Activated naive CD8-positive, alpha-beta T cell treated with anti-CD3 and anti-CD28 coated beads, Interleukin-2, amount 50 U/mL, for 24 hours (primary cell): Measurements from ENCODE around the gene ITPKC.
"Not testable (repeated sequence)": the region's sequence is repeated elsewhere in the genome, so short reads cannot be mapped to it uniquely, and the experiment has no call there.

ENCODE experiments used
- ATAC-seq: fragments of 150-1000 bp; cut with Tn5 transposase; one replicate; pipeline ENCODE4 v1.10.0; 2021
- DNase-seq: peaks from one replicate; pipeline ENCODE4 v3.0.0; 2021
- H3K27ac Mint-ChIP-seq: one replicate; pipeline ENCODE4 v1.8.0; 2021; ENCODE audit warnings: mild to moderate bottlenecking, mixed read lengths
- H3K27me3 Mint-ChIP-seq: one replicate; pipeline ENCODE4 v1.8.0; 2021; ENCODE audit warnings: mixed read lengths
- H3K36me3 Mint-ChIP-seq: one replicate; pipeline ENCODE4 v1.8.0; 2021; ENCODE audit warnings: low read depth, mixed read lengths
- H3K4me1 Mint-ChIP-seq: one replicate; pipeline ENCODE4 v1.8.0; 2021; ENCODE audit warnings: mixed read lengths
- H3K4me3 Mint-ChIP-seq: one replicate; pipeline ENCODE4 v1.8.0; 2021; ENCODE audit warnings: mild to moderate bottlenecking, moderate library complexity, mixed read lengths
- H3K9me3 Mint-ChIP-seq: one replicate; pipeline ENCODE4 v1.8.0; 2021; ENCODE audit warnings: mixed read lengths

ITPKC gene

DNA sequence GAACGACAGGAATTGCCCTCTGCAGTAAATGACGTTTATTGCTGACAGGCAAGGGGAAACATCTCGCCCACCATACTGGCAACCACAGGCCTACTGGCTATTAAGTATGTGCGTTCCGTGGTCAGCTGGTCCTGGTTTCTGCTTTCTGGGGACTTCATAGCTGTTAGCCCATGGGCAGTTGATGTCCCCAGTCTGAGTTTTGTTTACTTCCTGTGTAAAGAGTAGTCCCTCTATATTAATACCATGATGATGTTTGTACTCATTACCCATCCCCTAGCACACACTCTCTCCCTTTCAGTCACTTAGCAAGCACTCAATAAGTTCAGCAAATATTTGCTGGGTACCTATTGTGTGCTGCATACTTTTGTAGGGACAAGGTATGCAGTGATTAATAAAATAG lies 52.0 kb downstream of the ITPKC start:
- H3K9me3 Mint-ChIP-seq = peaks cover 4% of the 10 kb centered on the region
- ATAC-seq = no peak
- no peaks in the 10 kb centered on the region for H3K27me3 Mint-ChIP-seq
- H3K4me1 Mint-ChIP-seq = peaks cover 33% of the 10 kb centered on the region
- DNase-seq = no peak
- peaks cover 45% of the 10 kb centered on the region for H3K36me3 Mint-ChIP-seq
- peak overlapping the region; percentile 8 for H3K27ac Mint-ChIP-seq
- H3K4me3 Mint-ChIP-seq = no peak overlapping the region

DNA sequence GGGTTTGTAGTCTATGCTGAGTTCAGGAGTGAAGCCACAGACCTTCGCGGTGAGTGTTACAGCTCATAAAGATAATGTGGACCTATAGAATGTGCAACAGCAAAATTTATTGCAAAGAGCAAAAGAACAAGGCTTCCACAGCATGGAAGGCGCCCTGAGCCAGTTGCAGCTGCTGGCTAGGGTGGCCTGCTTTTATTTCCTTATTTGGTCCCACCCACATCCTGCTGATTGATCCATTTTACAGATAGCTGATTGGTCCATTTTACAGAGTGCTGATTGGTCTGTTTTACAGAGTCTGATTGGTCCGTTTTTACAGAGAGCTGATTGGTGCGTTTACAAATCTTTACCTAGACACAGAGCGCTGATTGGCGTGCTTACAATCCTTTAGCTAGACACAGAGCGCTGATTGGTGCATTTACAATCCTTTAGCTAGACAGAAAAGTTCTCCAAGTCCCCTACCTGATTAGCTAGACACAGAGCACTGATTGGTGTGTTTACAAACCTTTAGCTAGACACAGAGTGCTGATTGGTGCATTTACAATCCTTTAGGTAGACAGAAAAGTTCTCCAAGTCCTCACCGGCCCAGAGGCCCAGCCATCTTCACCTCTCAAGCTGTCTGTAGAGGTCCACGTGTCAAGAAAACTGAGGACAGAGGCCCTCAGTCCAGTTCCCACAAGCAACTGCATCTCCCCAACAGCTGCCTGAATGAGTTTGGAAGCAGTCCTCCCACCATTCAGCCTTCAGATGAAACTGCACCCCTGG lies 54.4 kb downstream of the ITPKC start:
- not testable (repeated sequence) for H3K27me3 Mint-ChIP-seq, DNase-seq, H3K4me3 Mint-ChIP-seq, ATAC-seq, H3K9me3 Mint-ChIP-seq
- Mint-ChIP-seq H3K27ac (peak overlapping the region; percentile 7), H3K4me1 (peaks cover 26% of the 10 kb centered on the region), H3K36me3 (peaks cover 24% of the 10 kb centered on the region)

- peak within 1 kb of the TSS; percentile 12 for H3K4me3 Mint-ChIP-seq
- H3K27ac Mint-ChIP-seq = no peak within 1 kb of the TSS
- no peaks in the 10 kb centered on the region for H3K27me3 Mint-ChIP-seq
- peaks cover 11% of the 10 kb centered on the region for H3K36me3 Mint-ChIP-seq
- no peak for ATAC-seq
- DNase-seq = no peak
- H3K9me3 Mint-ChIP-seq = peaks cover 4% of the 10 kb centered on the region
- peaks cover 52% of the 10 kb centered on the region for H3K4me1 Mint-ChIP-seq
Measured at GRCh38 chr19:40774916-40775631, 58.2 kb downstream of the ITPKC start, which contains the start of gene MIA. Gene MIA (plus strand): TSS chr19:40775521. CDS start chr19:40775543, 22 bp downstream.

DNA sequence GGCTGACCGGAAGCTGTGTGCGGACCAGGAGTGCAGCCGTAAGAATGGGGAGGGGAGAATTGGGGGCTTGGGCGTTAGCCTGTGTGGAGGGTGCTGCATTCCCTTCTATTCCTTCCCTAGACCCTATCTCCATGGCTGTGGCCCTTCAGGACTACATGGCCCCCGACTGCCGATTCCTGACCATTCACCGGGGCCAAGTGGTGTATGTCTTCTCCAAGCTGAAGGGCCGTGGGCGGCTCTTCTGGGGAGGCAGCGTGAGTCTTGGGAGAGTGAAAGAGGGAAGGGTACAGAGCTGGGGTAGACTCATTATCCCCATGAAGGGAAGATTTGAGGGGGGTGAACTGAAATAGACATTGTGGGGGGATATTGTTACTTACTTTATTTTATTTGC lies 58.7 kb downstream of the ITPKC start:
- DNase-seq = no peak
- no peaks in the 10 kb centered on the region for H3K27me3 Mint-ChIP-seq
- H3K36me3 Mint-ChIP-seq = peaks cover 9% of the 10 kb centered on the region
- peaks cover 4% of the 10 kb centered on the region for H3K9me3 Mint-ChIP-seq
- no peak overlapping the region for H3K27ac Mint-ChIP-seq
- H3K4me1 Mint-ChIP-seq = peaks cover 55% of the 10 kb centered on the region
- no peak for ATAC-seq
- no peak overlapping the region for H3K4me3 Mint-ChIP-seq

DNA sequence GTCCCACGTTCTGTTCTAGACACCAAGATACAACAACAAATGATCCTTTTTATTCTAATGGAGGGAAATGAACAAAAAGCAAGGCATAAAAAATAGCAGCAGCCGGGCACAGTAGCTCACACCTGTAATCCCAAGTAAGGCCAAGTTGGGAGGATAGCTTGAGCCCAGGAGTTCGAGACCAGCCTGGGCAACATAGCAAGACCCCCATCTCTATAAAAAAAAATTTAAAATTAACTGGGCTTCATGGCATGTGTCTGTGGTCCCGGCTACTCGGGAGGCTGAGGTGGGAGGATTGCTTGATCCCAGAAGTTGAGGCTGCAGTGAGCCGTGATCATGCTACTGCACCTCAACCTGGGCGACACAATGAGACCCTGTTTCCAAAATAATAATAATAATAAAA lies 59.5 kb downstream of the ITPKC start:
- peaks cover 60% of the 10 kb centered on the region for H3K4me1 Mint-ChIP-seq
- H3K27me3 Mint-ChIP-seq = no peaks in the 10 kb centered on the region
- peak overlapping the region; percentile 12 for H3K4me3 Mint-ChIP-seq
- ATAC-seq (no peak), DNase-seq (no peak)
- no peaks in the 10 kb centered on the region for H3K9me3 Mint-ChIP-seq
- H3K27ac Mint-ChIP-seq = no peak overlapping the region
- H3K36me3 Mint-ChIP-seq = peaks cover 6% of the 10 kb centered on the region

GRCh38 chr19:40776932-40777644 lies 60.2 kb downstream of the ITPKC start:
- ATAC-seq = peak; percentile 76
- H3K27ac Mint-ChIP-seq = peak overlapping the region; percentile 98
- peak; percentile 88 for DNase-seq
- no peaks in the 10 kb centered on the region for H3K27me3 Mint-ChIP-seq
- peaks cover 9% of the 10 kb centered on the region for H3K36me3 Mint-ChIP-seq
- H3K4me1 Mint-ChIP-seq = peaks cover 62% of the 10 kb centered on the region
- peak overlapping the region; percentile 90 for H3K4me3 Mint-ChIP-seq
- no peaks in the 10 kb centered on the region for H3K9me3 Mint-ChIP-seq

GRCh38 chr19:40777645-40777936 lies 60.7 kb downstream of the ITPKC start:
- Mint-ChIP-seq H3K36me3 (peaks cover 11% of the 10 kb centered on the region), H3K4me1 (peaks cover 62% of the 10 kb centered on the region), H3K27ac (peak overlapping the region; percentile 98), H3K9me3 (no peaks in the 10 kb centered on the region), H3K4me3 (peak overlapping the region; percentile 90), H3K27me3 (no peaks in the 10 kb centered on the region)
- no peak for DNase-seq
- ATAC-seq = no peak

DNA sequence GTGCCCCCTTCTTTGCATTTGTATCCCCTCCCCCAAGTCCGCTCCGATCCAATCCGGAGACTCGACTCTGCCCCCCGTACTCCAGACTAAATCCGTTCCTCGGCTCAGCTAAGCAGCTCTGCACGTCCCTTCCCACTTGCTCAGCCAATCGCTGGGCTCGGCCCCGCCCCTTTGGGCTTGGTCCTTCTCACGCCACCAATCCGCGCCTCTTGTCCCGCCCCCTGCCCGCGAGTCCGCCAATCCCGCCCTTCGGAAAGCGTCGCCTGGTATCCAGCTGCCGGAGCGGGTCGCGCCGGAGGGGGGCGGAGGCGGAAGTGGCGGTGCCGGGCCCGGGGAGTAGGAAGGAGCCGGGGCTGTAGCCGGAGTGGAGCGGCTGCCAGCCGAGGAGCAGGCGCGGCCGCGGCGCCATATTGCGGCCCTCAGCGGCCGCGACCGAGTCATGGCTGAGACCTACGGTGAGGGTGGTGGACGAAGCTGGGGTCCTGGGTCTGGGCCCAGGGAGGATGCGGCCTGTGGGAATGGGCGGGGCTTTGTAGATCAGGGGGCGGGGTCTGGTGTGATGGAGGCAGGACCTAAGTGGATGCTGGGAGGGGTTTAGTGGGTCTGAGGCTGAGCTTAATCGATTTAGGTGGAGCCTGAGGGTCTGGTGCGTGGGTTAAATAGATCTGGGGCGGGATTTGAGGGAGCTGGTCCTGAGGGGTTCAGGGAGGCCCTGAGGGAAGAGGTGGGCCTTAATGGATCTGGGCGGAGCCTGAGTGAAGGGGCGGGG lies 61.2 kb downstream of the ITPKC start, which contains the start of gene RAB4B:
Gene RAB4B (plus strand): TSS at position 311 of the 769 bp plus-strand sequence. CDS start 129 bp downstream, at position 440.
- H3K4me3 Mint-ChIP-seq = peak within 1 kb of the TSS; percentile 90
- H3K4me1 Mint-ChIP-seq = peaks cover 62% of the 10 kb centered on the region
- ATAC-seq = peak; percentile 78

GRCh38 chr19:40778706-40779284 lies 61.9 kb downstream of the ITPKC start:
- ATAC-seq (peak; percentile 27), DNase-seq (no peak)
- H3K9me3 Mint-ChIP-seq = no peaks in the 10 kb centered on the region
- H3K27me3 Mint-ChIP-seq = no peaks in the 10 kb centered on the region
- H3K27ac Mint-ChIP-seq = peak overlapping the region; percentile 98
- H3K4me3 Mint-ChIP-seq = peak overlapping the region; percentile 90
- peaks cover 62% of the 10 kb centered on the region for H3K4me1 Mint-ChIP-seq
- peaks cover 11% of the 10 kb centered on the region for H3K36me3 Mint-ChIP-seq

More for the DNA sequence above, 61.2 kb downstream of the ITPKC start, which contains the start of gene RAB4B:
- H3K9me3 Mint-ChIP-seq = no peaks in the 10 kb centered on the region
- peak within 1 kb of the TSS; percentile 98 for H3K27ac Mint-ChIP-seq
- peaks cover 11% of the 10 kb centered on the region for H3K36me3 Mint-ChIP-seq
- H3K27me3 Mint-ChIP-seq = no peaks in the 10 kb centered on the region
- peak; percentile 100 for DNase-seq

DNA sequence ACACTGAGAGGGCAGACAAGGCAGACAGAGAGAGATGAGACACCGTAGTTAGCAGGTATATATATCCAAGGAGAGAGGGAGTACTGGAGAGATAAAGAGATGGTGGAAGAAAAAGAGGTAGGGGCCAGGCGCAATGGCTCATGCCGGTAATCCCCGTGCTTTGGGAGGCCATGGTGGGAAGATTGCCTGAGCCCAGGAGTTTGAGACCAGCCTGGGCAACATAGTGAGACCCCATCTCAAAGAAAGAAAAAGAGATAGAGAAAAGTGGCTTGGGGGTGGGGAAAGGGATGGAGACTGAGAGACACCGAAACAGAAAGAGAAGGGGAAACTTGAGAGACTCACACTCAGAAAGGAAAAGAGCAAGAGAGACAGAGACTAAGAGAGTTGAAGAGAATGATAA lies 63.7 kb downstream of the ITPKC start:
- Mint-ChIP-seq H3K27ac (peak overlapping the region; percentile 98), H3K36me3 (peaks cover 11% of the 10 kb centered on the region), H3K9me3 (no peaks in the 10 kb centered on the region), H3K27me3 (no peaks in the 10 kb centered on the region), H3K4me3 (no peak overlapping the region), H3K4me1 (peaks cover 54% of the 10 kb centered on the region)
- DNase-seq (no peak), ATAC-seq (no peak)

- ATAC-seq = no peak
- no peak overlapping the region for H3K27ac Mint-ChIP-seq
Measured at GRCh38 chr19:40781140-40781539, 64.2 kb downstream of the ITPKC start.

GRCh38 chr19:40783711-40784110 lies 66.8 kb downstream of the ITPKC start:
- ATAC-seq (no peak), DNase-seq (no peak)
- Mint-ChIP-seq H3K4me1 (peaks cover 30% of the 10 kb centered on the region), H3K27me3 (no peaks in the 10 kb centered on the region), H3K36me3 (peaks cover 13% of the 10 kb centered on the region), H3K9me3 (no peaks in the 10 kb centered on the region), H3K4me3 (no peak overlapping the region), H3K27ac (no peak overlapping the region)

More at GRCh38 chr19:40781140-40781539, 64.2 kb downstream of the ITPKC start:
- DNase-seq = no peak
- no peaks in the 10 kb centered on the region for H3K27me3 Mint-ChIP-seq
- peaks cover 11% of the 10 kb centered on the region for H3K36me3 Mint-ChIP-seq
- H3K4me3 Mint-ChIP-seq = no peak overlapping the region
- no peaks in the 10 kb centered on the region for H3K9me3 Mint-ChIP-seq
- peaks cover 51% of the 10 kb centered on the region for H3K4me1 Mint-ChIP-seq

DNA sequence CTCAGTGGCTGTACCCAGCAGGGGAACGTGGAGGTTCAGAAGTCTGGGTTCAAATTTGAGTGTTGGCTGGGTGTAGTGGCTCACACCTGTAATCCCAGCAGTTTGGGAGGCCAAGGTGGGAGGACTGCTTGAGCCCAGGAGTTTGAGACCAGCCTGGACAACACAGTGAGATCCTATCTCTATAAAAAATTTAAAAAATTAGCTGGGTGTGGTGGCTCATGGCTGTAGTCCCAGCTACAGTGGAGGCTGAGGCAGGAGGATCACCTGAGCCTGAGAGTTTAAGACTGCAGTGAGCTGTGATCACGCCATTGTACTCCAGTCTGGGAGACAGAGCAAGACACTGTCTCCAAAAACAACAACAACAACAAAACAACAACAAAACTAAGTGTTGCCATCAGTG lies 67.2 kb downstream of the ITPKC start:
- H3K9me3 Mint-ChIP-seq = not testable (repeated sequence)
- peaks cover 13% of the 10 kb centered on the region for H3K36me3 Mint-ChIP-seq

DNA sequence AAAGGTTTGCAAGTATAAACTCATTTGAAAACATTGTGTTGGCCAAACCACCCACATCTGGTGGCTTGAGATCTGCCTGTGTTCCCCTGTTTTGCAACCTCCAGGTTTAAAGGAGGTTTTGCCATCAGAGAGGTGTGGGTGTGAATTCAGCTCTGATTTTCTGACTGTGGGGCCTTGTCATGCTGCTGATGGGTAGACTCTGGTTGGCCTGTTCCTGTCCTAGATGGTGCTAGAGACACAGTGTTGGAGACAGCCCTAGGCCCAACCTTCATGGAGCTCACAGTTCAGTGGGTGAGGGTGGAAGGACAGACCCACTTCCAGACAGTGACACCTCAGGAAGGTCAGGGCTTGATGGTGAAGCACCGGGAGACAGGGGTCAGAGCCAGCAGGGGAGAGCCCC lies 68.6 kb downstream of the ITPKC start:
- Mint-ChIP-seq H3K36me3 (peaks cover 20% of the 10 kb centered on the region), H3K4me1 (peaks cover 12% of the 10 kb centered on the region), H3K4me3 (no peak overlapping the region), H3K27me3 (no peaks in the 10 kb centered on the region), H3K9me3 (no peaks in the 10 kb centered on the region), H3K27ac (peak overlapping the region; percentile 6)
- DNase-seq = no peak
- peak; percentile 66 for ATAC-seq

More for the DNA sequence above, 67.2 kb downstream of the ITPKC start:
- H3K27ac Mint-ChIP-seq, H3K27me3 Mint-ChIP-seq, ATAC-seq, DNase-seq, H3K4me3 Mint-ChIP-seq: not testable (repeated sequence)
- peaks cover 26% of the 10 kb centered on the region for H3K4me1 Mint-ChIP-seq
